Thoracic aorta (tissue), 2 donors: Measurements from ENCODE around the gene REV1. TPM values are rescaled to one million over a fixed set of nuclear protein-coding genes. Genes with fewer than 3 reads are reported as not detected.

Experiments
- ATAC-seq: fragments of 150-250 bp; one replicate; pipeline ENCODE4 v1.8.0; 2017; ENCODE audit warnings: low read depth; ENCODE audit not compliant: insufficient number of reproducible peaks, low FRiP score
- DNase-seq: peaks from one replicate; pipeline ENCODE4 v3.0.0-alpha.2; 2020; ENCODE audit warnings: low spot score
- H3K27ac ChIP-seq, 2 donors: fragments of 200-600 bp; sonication (generic); 1 replicate in 1 of 2; 2 replicates in 1 of 2; pipeline ENCODE4 v1.5.1; 2016; ENCODE audit warnings: mild to moderate bottlenecking in 2 of 2, moderate library complexity in 2 of 2
- H3K27me3 ChIP-seq: fragments of 200-600 bp; sonication (generic); replicated peaks from 2 replicates; pipeline ENCODE4 v1.6.0; 2016; ENCODE audit warnings: mild to moderate bottlenecking; ENCODE audit not compliant: insufficient read depth
- H3K36me3 ChIP-seq: fragments of 200-600 bp; sonication (generic); one replicate; pipeline ENCODE4 v1.5.1; 2016
- H3K4me1 ChIP-seq, 2 donors: fragments of 200-600 bp; sonication (generic); 1 replicate in 1 of 2; 2 replicates in 1 of 2; pipeline versions ENCODE4 v1.5.1 to v1.6.0; 2016; ENCODE audit warnings: low read depth in 2 of 2, mild to moderate bottlenecking in 1 of 2; ENCODE audit not compliant: control insufficient read depth in 1 of 2
- H3K4me3 ChIP-seq: fragments of 200-600 bp; sonication (generic); 2 replicates; pipeline ENCODE4 v1.5.1; 2016; ENCODE audit warnings: mild to moderate bottlenecking
- H3K9me3 ChIP-seq: fragments of 200-600 bp; sonication (generic); 2 replicates; pipeline ENCODE4 v1.5.1; 2016
- total RNA-seq, 2 donors: library from RNA; depleted of rRNA; stranded (reverse); fragments of >200 nt; gene quantifications; one replicate each; pipeline versions ENCODE4 v1.1.0 to v1.2.3, GENCODE V29; 2016
- TF ChIP-seq, protein P1 (sequence below): fragments of 200-600 bp; sonication (generic); IDR thresholded peaks from one replicate; pipeline ENCODE4 v1.5.1; 2019; ENCODE audit warnings: antibody characterized with exemption

The REV1 gene
- total RNA-seq, 2 donors from 2014 or later: 48.3 to 107 TPM

DNA sequence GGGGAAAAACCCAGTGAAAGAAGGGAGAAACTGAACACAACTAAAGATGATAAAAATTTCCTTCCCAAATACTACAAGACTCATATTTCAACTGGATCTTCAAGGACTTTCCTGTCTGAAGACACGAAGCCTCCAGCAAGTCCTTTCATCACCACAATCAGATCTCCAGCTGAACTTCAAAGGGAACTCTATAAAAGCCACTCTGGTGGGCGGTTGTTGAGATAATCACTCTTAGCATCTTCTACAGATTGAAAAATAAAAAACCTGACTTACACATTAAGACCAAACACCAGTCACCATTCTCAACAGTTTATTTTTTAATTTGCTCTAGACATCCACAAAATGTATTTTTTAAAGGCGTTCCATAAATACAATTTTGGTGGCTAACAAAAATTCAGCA, 4.4 kb downstream of the REV1 start:
- Histone ChIP-seq H3K4me1 (peaks cover 24 to 29% of the 10 kb centered on the region in 2 donors), H3K27ac (no peak overlapping the region), H3K4me3 (no peak overlapping the region), H3K36me3 (no peaks in the 10 kb centered on the region), H3K27me3 (no peaks in the 10 kb centered on the region), H3K9me3 (no peaks in the 10 kb centered on the region)
- DNase-seq: no peak
- no peak for ATAC-seq
- TF ChIP-seq, protein P1, sequence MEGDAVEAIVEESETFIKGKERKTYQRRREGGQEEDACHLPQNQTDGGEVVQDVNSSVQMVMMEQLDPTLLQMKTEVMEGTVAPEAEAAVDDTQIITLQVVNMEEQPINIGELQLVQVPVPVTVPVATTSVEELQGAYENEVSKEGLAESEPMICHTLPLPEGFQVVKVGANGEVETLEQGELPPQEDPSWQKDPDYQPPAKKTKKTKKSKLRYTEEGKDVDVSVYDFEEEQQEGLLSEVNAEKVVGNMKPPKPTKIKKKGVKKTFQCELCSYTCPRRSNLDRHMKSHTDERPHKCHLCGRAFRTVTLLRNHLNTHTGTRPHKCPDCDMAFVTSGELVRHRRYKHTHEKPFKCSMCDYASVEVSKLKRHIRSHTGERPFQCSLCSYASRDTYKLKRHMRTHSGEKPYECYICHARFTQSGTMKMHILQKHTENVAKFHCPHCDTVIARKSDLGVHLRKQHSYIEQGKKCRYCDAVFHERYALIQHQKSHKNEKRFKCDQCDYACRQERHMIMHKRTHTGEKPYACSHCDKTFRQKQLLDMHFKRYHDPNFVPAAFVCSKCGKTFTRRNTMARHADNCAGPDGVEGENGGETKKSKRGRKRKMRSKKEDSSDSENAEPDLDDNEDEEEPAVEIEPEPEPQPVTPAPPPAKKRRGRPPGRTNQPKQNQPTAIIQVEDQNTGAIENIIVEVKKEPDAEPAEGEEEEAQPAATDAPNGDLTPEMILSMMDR: no peak

DNA sequence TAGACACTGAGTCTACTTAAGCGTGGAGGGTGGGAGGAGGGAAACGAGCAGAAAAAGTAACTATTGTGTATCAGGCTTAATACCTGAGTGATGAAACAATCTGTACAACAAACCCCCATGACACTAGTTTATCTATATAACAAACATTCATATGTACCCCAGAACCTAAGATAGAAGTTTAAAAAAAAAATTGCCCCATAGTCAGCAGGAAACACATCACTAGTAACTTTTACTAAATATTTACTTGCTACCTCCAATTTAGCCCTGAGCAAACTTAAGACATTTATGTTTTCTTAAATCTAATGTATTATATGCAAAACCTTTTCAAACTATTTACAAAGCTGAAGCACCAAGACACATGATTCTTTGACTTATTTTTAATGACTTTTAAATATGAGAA, 5.6 kb downstream of the REV1 start:
- Histone ChIP-seq H3K4me3 (no peak overlapping the region), H3K9me3 (no peaks in the 10 kb centered on the region), H3K27me3 (no peaks in the 10 kb centered on the region), H3K4me1 (peaks cover 29 to 30% of the 10 kb centered on the region in 2 donors), H3K27ac (no peak overlapping the region), H3K36me3 (no peaks in the 10 kb centered on the region)
- TF ChIP-seq, protein P1: no peak
- ATAC-seq: no peak
- DNase-seq: no peak

DNA sequence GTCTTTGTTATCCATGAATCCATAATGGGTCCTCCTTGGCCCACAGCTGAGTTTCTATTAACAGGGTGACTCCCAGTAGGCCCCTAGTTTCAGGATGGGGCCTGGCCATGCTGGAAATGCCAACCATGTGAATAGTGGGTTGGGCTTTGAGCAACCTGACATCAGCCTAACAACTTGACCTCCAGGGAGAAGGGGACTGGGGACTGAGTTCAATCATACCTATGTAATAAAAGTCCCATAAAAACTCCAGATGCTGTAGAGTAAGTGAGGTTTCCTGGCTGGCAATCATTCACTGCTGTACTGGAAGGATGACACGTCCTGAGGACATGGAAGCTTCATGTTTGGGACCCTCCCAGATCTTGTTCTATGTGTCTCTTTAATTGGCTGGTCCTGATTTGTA, 7.9 kb downstream of the REV1 start:
- Histone ChIP-seq H3K9me3 (no peaks in the 10 kb centered on the region), H3K36me3 (no peaks in the 10 kb centered on the region), H3K4me1 (peaks cover 28 to 38% of the 10 kb centered on the region in 2 donors), H3K4me3 (no peak overlapping the region), H3K27ac (no peak overlapping the region), H3K27me3 (no peaks in the 10 kb centered on the region)
- TF ChIP-seq, protein P1: no peak
- no peak for DNase-seq
- ATAC-seq: no peak

DNA sequence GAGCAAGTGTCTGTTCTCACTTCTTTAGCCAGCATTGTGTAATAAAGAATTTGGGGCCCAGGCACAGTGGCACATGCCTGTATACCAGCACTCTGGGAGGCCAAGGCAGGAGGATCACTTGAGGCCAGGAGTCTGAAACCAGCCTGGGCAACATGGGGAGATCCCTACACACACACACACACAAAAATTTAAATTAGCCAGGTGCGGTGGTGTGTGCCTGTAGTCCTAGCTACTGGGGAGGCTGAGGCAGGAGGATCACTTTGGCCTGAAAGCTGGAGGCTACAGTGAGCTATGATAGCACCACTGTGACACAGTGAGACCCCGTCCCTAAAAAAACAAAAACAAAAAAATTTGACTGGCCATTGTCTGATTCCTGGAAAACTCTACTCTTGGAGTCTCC, 8.3 kb downstream of the REV1 start:
- Histone ChIP-seq H3K4me3 (no peak overlapping the region), H3K27ac (no peak overlapping the region), H3K36me3 (no peaks in the 10 kb centered on the region), H3K27me3 (no peaks in the 10 kb centered on the region), H3K9me3 (no peaks in the 10 kb centered on the region), H3K4me1 (peaks cover 24 to 37% of the 10 kb centered on the region in 2 donors)
- DNase-seq (no peak), ATAC-seq (no peak)
- TF ChIP-seq, protein P1: no peak

DNA sequence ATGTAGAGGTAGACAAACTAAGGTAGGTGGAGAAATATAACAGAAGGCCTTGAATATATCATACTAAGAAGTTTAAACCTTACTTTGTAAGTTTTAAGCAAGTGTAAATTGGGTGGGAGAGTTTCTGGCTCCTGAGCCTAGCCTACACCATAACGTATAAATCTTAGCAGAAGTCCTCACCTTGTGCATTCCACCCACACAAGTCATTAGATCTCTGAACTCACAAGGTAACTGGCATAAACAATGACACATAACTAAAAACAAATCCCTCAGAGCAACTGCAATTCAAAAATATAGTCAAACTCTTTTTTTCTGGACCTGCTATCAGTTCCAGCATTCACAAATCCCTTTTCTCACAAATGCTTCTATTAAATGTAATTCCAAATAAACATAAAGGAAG, 9.4 kb downstream of the REV1 start:
- TF ChIP-seq, protein P1: no peak
- DNase-seq: no peak
- no peak for ATAC-seq
- Histone ChIP-seq H3K4me3 (no peak overlapping the region), H3K36me3 (no peaks in the 10 kb centered on the region), H3K4me1 (peaks cover 21 to 39% of the 10 kb centered on the region in 2 donors), H3K27ac (no peak overlapping the region), H3K27me3 (no peaks in the 10 kb centered on the region), H3K9me3 (no peaks in the 10 kb centered on the region)
